A673 (cell line): ENCODE measurements around the gene MCM5.

Experiments
- EZH2 ChIP-seq: fragments of 200-600 bp; sonication (generic); IDR thresholded peaks from 2 replicates; pipeline ENCODE4 v1.6.1; 2017; ENCODE audit warnings: borderline replicate concordance, low read depth, mild to moderate bottlenecking, mixed read lengths, antibody characterized with exemption, low read length; ENCODE audit not compliant: poor library complexity, severe bottlenecking
- TF ChIP-seq, protein P1 (sequence below): fragments of 300-800, 200-600 bp; sonication (generic); conservative IDR thresholded peaks from 2 replicates; pipeline ENCODE4 v1.5.1; 2017; ENCODE audit warnings: low read depth, mild to moderate bottlenecking, antibody characterized with exemption, low read length, moderate library complexity, mixed read lengths

DNA sequence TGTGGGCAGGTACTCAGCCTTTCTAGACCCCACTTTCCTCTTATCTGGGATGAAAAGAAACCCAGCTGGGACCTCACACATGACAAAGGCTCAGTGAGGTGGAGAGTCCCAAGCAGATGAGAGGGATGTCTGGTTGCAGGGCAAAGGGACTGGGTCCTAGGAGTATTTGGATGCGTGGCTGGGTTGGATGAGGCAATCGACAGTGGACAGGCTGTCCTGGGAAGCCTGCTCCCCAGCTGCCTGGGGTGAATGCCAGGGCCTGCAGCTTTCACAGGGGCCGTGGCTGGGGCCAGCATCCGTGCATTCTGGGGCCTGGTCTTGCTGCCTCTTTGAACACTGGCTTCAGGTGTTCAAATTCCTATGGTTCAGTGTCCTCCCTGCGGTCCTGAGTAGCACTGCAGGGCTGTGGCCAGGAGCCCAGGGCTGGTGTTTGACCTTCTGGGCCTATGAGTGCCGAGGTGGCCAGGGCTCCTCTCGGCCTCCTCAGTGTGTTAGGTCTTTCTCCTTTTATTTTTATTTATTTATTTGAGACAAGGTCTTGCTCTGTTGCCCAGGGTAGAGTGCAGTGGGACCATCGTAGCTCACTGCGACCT is 65.3 kb downstream of the MCM5 start:
- TF ChIP-seq, protein P1, sequence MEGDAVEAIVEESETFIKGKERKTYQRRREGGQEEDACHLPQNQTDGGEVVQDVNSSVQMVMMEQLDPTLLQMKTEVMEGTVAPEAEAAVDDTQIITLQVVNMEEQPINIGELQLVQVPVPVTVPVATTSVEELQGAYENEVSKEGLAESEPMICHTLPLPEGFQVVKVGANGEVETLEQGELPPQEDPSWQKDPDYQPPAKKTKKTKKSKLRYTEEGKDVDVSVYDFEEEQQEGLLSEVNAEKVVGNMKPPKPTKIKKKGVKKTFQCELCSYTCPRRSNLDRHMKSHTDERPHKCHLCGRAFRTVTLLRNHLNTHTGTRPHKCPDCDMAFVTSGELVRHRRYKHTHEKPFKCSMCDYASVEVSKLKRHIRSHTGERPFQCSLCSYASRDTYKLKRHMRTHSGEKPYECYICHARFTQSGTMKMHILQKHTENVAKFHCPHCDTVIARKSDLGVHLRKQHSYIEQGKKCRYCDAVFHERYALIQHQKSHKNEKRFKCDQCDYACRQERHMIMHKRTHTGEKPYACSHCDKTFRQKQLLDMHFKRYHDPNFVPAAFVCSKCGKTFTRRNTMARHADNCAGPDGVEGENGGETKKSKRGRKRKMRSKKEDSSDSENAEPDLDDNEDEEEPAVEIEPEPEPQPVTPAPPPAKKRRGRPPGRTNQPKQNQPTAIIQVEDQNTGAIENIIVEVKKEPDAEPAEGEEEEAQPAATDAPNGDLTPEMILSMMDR = no peak
- no peak for TF ChIP-seq EZH2
